H1 (cell line): ENCODE data around the gene PYGL. TPM values are rescaled to one million over a fixed set of nuclear protein-coding genes. Genes with fewer than 3 reads are reported as not detected.

Experiments
- CTCF ChIA-PET: fragments of 300-600 bp; sonication (Branson Sonifier 250); formaldehyde crosslinking; loops from one replicate; lab custom pipeline; 2021; ENCODE audit not compliant: partially characterized antibody; lab: Charles Lee
- POLR2A ChIA-PET: fragments of 300-600 bp; sonication (Branson Sonifier 250); formaldehyde crosslinking; loops from one replicate; lab custom pipeline; 2021; ENCODE audit warnings: inconsistent platforms; ENCODE audit not compliant: partially characterized antibody; lab: Charles Lee
- DNase-seq, 2 experiments: peaks; one replicate each; pipeline versions ENCODE4 v3.0.0 to v3.0.0-alpha.2; 2010 to 2022; ENCODE audit warnings: low spot score in 2 of 2, low read depth in 1 of 2, mixed read lengths in 1 of 2
- FAIRE-seq: peaks from 2 replicates; lab custom pipeline; 2011; peaks lifted over from hg19 to GRCh38; lab: Jason Lieb, UNC
- H2AFZ ChIP-seq: 2 replicates; pipeline ENCODE4 v1.8.1; 2012; ENCODE audit warnings: low read length, inconsistent platforms
- H2AK5ac ChIP-seq: 2 replicates; pipeline ENCODE4 v1.6.1; 2013; ENCODE audit warnings: low read depth, low read length
- H2BK120ac ChIP-seq: replicated peaks from 2 replicates; pipeline ENCODE3; 2013; ENCODE audit warnings: low read depth, low read length, inconsistent platforms
- H2BK12ac ChIP-seq: 2 replicates; pipeline ENCODE4 v1.6.1; 2013; ENCODE audit warnings: low read depth, low read length
- H2BK15ac ChIP-seq: 2 replicates; pipeline ENCODE4 v1.6.1; 2013; ENCODE audit warnings: low read length
- H2BK20ac ChIP-seq: 2 replicates; pipeline ENCODE4 v1.6.1; 2013; ENCODE audit warnings: low read length
- H2BK5ac ChIP-seq: 2 replicates; pipeline ENCODE4 v1.6.1; 2013; ENCODE audit warnings: low read depth, low read length
- H3K14ac ChIP-seq: 2 replicates; pipeline ENCODE4 v1.6.1; 2013; ENCODE audit warnings: inconsistent platforms; ENCODE audit not compliant: insufficient read length
- H3K18ac ChIP-seq: 2 replicates; pipeline ENCODE4 v1.6.1; 2013; ENCODE audit warnings: low read length; ENCODE audit errors: extremely low read depth
- H3K23ac ChIP-seq: 2 replicates; pipeline ENCODE4 v1.6.1; 2013; ENCODE audit warnings: inconsistent platforms; ENCODE audit not compliant: insufficient read length
- H3K23me2 ChIP-seq: 2 replicates; pipeline ENCODE4 v1.6.1; 2013; ENCODE audit warnings: low read depth, low read length
- H3K27ac ChIP-seq: 2 replicates; pipeline ENCODE4 v1.6.1; 2011; ENCODE audit warnings: low read depth, low read length, inconsistent platforms
- H3K27me3 ChIP-seq, 4 experiments: replicated peaks in 1 of 4; 1 replicate in 1 of 4; 2 replicates in 3 of 4; pipeline versions ENCODE4 v1.6.1 to v1.8.1; 2011 to 2013; ENCODE audit warnings: low read length in 3 of 4, mild to moderate bottlenecking in 3 of 4, inconsistent platforms in 2 of 4, mixed read lengths in 2 of 4, moderate library complexity in 1 of 4; ENCODE audit not compliant: control insufficient read depth in 3 of 4, insufficient read depth in 3 of 4; ENCODE audit errors: extremely low read depth in 1 of 4
- H3K36me3 ChIP-seq, 4 experiments: 2 replicates each; pipeline versions ENCODE4 v1.6.1 to v1.8.1; 2011 to 2013; ENCODE audit warnings: mild to moderate bottlenecking in 4 of 4, low read length in 3 of 4, moderate library complexity in 2 of 4, control low read depth in 1 of 4, inconsistent platforms in 1 of 4; ENCODE audit not compliant: insufficient read depth in 4 of 4, control insufficient read depth in 2 of 4
- H3K4ac ChIP-seq: replicated peaks from 2 replicates; pipeline ENCODE3; 2013; ENCODE audit warnings: low read length, low read depth, mixed read lengths, inconsistent platforms; ENCODE audit not compliant: insufficient read length
- H3K4me1 ChIP-seq, 4 experiments: replicated peaks in 1 of 4; 1 replicate in 1 of 4; 2 replicates in 3 of 4; pipeline versions ENCODE4 v1.6.1 to v1.8.1; 2011 to 2013; ENCODE audit warnings: low read length in 3 of 4, inconsistent platforms in 2 of 4, mixed read lengths in 1 of 4; ENCODE audit not compliant: insufficient read depth in 4 of 4, control insufficient read depth in 3 of 4
- H3K4me2 ChIP-seq, 2 experiments: 2 replicates each; pipeline versions ENCODE4 v1.6.1 to v1.8.1; 2011 to 2013; ENCODE audit warnings: low read depth in 2 of 2, low read length in 2 of 2, control low read depth in 1 of 2, inconsistent platforms in 1 of 2, mild to moderate bottlenecking in 1 of 2; ENCODE audit not compliant: insufficient read depth in 1 of 2
- H3K4me3 ChIP-seq, 4 experiments: fragments of 200-600, 300-600 bp in 1 of 4; sonication (generic), shearing (Covaris generic), sonication (Bioruptor Twin) in 1 of 4; 2 replicates each; pipeline versions ENCODE4 v1.5.1 to v1.8.1; 2011 to 2016; ENCODE audit warnings: low read length in 4 of 4, low read depth in 3 of 4, control low read depth in 2 of 4, inconsistent platforms in 2 of 4, mild to moderate bottlenecking in 2 of 4, mixed read lengths in 1 of 4, moderate library complexity in 1 of 4; ENCODE audit not compliant: insufficient read depth in 2 of 4; ENCODE audit errors: extremely low read depth in 1 of 4
- H3K56ac ChIP-seq: replicated peaks from 2 replicates; pipeline ENCODE3; 2013; ENCODE audit warnings: low read depth, mild to moderate bottlenecking, mixed read lengths, low read length, inconsistent platforms; ENCODE audit not compliant: insufficient read length
- H3K79me1 ChIP-seq: 2 replicates; pipeline ENCODE4 v1.6.1; 2013; ENCODE audit warnings: low read depth, low read length, control low read depth
- H3K79me2 ChIP-seq, 2 experiments: 2 replicates each; pipeline versions ENCODE4 v1.6.1 to v1.8.1; 2012 to 2013; ENCODE audit warnings: low read length in 2 of 2, mild to moderate bottlenecking in 2 of 2, inconsistent platforms in 1 of 2; ENCODE audit not compliant: insufficient read depth in 2 of 2, control insufficient read depth in 1 of 2
- H3K9ac ChIP-seq, 4 experiments: replicated peaks in 1 of 4; 1 replicate in 1 of 4; 2 replicates in 3 of 4; pipeline versions ENCODE4 v1.6.1 to v1.8.1; 2011 to 2013; ENCODE audit warnings: low read depth in 3 of 4, low read length in 3 of 4, control low read depth in 2 of 4, mild to moderate bottlenecking in 2 of 4, moderate library complexity in 2 of 4, inconsistent platforms in 1 of 4; ENCODE audit errors: extremely low read depth in 1 of 4
- H3K9me3 ChIP-seq, 2 experiments: 2 replicates each; pipeline versions ENCODE4 v1.6.1 to v1.8.1; 2012 to 2013; ENCODE audit warnings: mild to moderate bottlenecking in 2 of 2, moderate library complexity in 2 of 2, control low read depth in 1 of 2, inconsistent platforms in 1 of 2, low read depth in 1 of 2, low read length in 1 of 2, mixed read lengths in 1 of 2; ENCODE audit not compliant: insufficient read depth in 2 of 2
- H4K20me1 ChIP-seq, 2 experiments: replicated peaks in 1 of 2; 2 replicates each; pipeline versions ENCODE3 to v1.8.1; 2011 to 2013; ENCODE audit warnings: inconsistent platforms in 2 of 2, low read length in 2 of 2, mild to moderate bottlenecking in 1 of 2; ENCODE audit not compliant: insufficient read depth in 2 of 2, control insufficient read depth in 1 of 2
- H4K5ac ChIP-seq: 2 replicates; pipeline ENCODE4 v1.6.1; 2013; ENCODE audit warnings: low read length, low read depth, mixed read lengths, inconsistent platforms; ENCODE audit not compliant: insufficient read length
- H4K8ac ChIP-seq: 2 replicates; pipeline ENCODE4 v1.8.0; 2013; ENCODE audit warnings: mild to moderate bottlenecking, moderate library complexity, low read length, inconsistent platforms; ENCODE audit not compliant: insufficient read depth; ENCODE audit errors: extremely low read depth
- H4K91ac ChIP-seq: replicated peaks from 2 replicates; pipeline ENCODE3; 2013; ENCODE audit warnings: low read length, mixed read lengths, inconsistent platforms; ENCODE audit not compliant: insufficient read length
- CBX5 ChIP-seq: fragments of 300-800, 300-1000 bp; sonication (generic); IDR thresholded peaks from 2 replicates; pipeline ENCODE4 v1.7.1; 2016; ENCODE audit warnings: antibody characterized with exemption, low read length, low read depth
- CHD1 ChIP-seq: IDR thresholded peaks from 2 replicates; pipeline ENCODE4 v1.6.1; 2012; ENCODE audit warnings: low read depth, low read length, improper control_type of control experiment
- FOSL1 ChIP-seq: IDR thresholded peaks from 2 replicates; pipeline ENCODE4 v1.6.1; 2011; ENCODE audit warnings: mild to moderate bottlenecking, low read depth, low read length, moderate library complexity; ENCODE audit not compliant: insufficient read depth
- PHF8 ChIP-seq: fragments of 200-600 bp; sonication (generic); conservative IDR thresholded peaks from 2 replicates; pipeline ENCODE4 v1.7.1; 2012; ENCODE audit warnings: low read depth, mild to moderate bottlenecking, inconsistent platforms, low read length, moderate library complexity
- POLR2A ChIP-seq, 2 experiments: IDR thresholded peaks; 1 replicate in 1 of 2; 2 replicates in 1 of 2; pipeline ENCODE4 v1.6.1; 2011; ENCODE audit warnings: low read depth in 2 of 2, low read length in 2 of 2, mild to moderate bottlenecking in 2 of 2; ENCODE audit errors: control extremely low read depth in 1 of 2
- RXRA ChIP-seq: IDR thresholded peaks from 2 replicates; pipeline ENCODE4 v1.6.1; 2011; ENCODE audit warnings: low read depth, mild to moderate bottlenecking, low read length, moderate library complexity; ENCODE audit not compliant: insufficient read depth
- WGBS, 2 experiments: shearing (Covaris generic) in 1 of 2; methylation state at CpG; one replicate each; pipeline versions ENCODE4 v1.1.6 to v1.1.7; 2013 to 2015; ENCODE audit warnings: low lambda C conversion rate in 2 of 2, mixed read lengths in 2 of 2, inconsistent platforms in 1 of 2, low coverage in 1 of 2, missing lambda C conversion rate in 1 of 2; ENCODE audit not compliant: insufficient replicate concordance in 2 of 2, insufficient coverage in 1 of 2, insufficient read length in 1 of 2; ENCODE audit errors: extremely low coverage in 1 of 2, missing lambda C conversion rate in 1 of 2; 5-methylcytosine and 5-hydroxymethylcytosine counted together
- polyA plus RNA-seq, 7 experiments: library from polyadenylated mRNA; depleted of rRNA in 3 of 7; stranded (reverse) in 5 of 7; unstranded in 2 of 7; fragments of >200 nt in 5 of 7; fragments of 200-250 nt in 2 of 7; gene quantifications; 1 replicate in 5 of 7; 2 replicates in 1 of 7; 4 replicates in 1 of 7; pipeline versions ENCODE4 v1.2.1 to v1.2.3, GENCODE V29; 2011 to 2013; ENCODE audit warnings: missing spikeins in 2 of 7, mixed read lengths in 2 of 7
- total RNA-seq: library from RNA; stranded (reverse); fragmentation: NEBNext Ultra II Directional; extraction: Animal tissue kit (Norgen Biotek cat#: 25700); gene quantifications from 2 replicates; pipeline ENCODE4 v1.2.1, GENCODE V29; 2021
- TF ChIP-seq, protein P1 (sequence below), 3 experiments: IDR thresholded peaks; 1 replicate in 2 of 3; 2 replicates in 1 of 3; pipeline versions ENCODE4 v1.5.1 to v1.6.1; 2011; ENCODE audit warnings: low read length in 3 of 3, mild to moderate bottlenecking in 3 of 3, inconsistent platforms in 2 of 3, low read depth in 1 of 3, moderate library complexity in 1 of 3; ENCODE audit not compliant: insufficient read depth in 1 of 3; ENCODE audit errors: control extremely low read depth in 1 of 3
- TF ChIP-seq, protein P2 (sequence below): IDR thresholded peaks from 2 replicates; pipeline ENCODE4 v1.6.1; 2011; ENCODE audit warnings: low read depth, mild to moderate bottlenecking, low read length; ENCODE audit not compliant: insufficient read depth

PYGL gene
- total and polyA plus RNA-seq, 2 of the 8 experiments (the other 6 are each of a cell fraction or from before 2014, with no cell fraction given) = 26.1 to 50.5 TPM

DNA sequence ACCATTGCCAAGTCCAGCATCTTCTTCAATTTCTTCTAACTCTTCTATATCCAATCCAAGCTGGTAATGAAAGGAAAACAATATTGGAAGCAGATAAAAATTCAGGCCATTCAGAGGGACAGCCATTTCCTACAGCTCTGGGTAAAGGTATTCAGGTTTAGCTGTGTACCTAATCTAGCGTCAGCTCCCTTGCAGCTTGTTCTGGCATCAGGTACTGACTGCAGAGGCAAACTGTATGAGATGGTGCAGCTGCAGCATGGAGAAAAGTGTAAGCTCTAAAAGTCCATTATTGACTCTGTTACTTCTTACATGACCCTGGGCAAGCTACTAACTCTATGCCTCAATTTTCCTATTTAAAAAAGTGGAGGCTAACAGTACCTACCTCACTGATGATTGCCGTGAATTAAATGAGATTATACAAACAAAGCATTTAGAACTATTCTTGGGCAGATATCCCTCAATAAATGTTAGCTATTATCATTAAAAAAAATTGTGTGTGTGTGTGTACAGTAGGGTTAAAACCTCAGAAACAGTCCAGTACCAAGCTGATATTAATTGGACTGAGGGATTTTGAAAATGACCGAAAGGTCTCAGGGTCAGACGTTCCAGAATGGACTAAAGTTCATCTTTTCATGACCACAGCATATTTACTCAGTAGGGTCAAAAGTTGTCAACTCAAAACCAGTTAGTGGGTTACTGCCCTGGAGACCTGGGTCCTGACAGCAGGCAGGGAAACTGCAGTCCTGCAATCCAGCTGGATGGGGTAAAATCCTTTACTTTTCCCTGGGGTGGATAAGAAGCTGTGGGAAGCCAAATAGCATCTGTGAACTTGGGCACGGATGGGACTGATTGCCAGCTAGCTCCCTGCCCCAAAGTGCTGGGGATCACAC lies 8.9 kb downstream of the PYGL start:
- WGBS, 2 experiments = 73% methylated on average over 5 of the region's 5 CpGs; no CpG with 5 or more reads in 1 of the 2 experiments
- no peak for TF ChIP-seq POLR2A (IDR thresholded peaks at IDR 0.05; ENCODE audit: control extremely low read depth in 1 of 2, low read depth in 2 of 2, low read length in 2 of 2)
- TF ChIP-seq CHD1 = no peak
- TF ChIP-seq, protein P1, sequence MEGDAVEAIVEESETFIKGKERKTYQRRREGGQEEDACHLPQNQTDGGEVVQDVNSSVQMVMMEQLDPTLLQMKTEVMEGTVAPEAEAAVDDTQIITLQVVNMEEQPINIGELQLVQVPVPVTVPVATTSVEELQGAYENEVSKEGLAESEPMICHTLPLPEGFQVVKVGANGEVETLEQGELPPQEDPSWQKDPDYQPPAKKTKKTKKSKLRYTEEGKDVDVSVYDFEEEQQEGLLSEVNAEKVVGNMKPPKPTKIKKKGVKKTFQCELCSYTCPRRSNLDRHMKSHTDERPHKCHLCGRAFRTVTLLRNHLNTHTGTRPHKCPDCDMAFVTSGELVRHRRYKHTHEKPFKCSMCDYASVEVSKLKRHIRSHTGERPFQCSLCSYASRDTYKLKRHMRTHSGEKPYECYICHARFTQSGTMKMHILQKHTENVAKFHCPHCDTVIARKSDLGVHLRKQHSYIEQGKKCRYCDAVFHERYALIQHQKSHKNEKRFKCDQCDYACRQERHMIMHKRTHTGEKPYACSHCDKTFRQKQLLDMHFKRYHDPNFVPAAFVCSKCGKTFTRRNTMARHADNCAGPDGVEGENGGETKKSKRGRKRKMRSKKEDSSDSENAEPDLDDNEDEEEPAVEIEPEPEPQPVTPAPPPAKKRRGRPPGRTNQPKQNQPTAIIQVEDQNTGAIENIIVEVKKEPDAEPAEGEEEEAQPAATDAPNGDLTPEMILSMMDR (IDR thresholded peaks at IDR 0.05; ENCODE audit: control extremely low read depth in 1 of 3, insufficient read depth in 1 of 3, low read depth in 1 of 3, low read length in 3 of 3) = no peak
- no peak for TF ChIP-seq RXRA
- no peak for TF ChIP-seq CBX5
- TF ChIP-seq, protein P2, sequence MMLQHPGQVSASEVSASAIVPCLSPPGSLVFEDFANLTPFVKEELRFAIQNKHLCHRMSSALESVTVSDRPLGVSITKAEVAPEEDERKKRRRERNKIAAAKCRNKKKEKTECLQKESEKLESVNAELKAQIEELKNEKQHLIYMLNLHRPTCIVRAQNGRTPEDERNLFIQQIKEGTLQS = no peak
- no peak for TF ChIP-seq FOSL1
- TF ChIP-seq PHF8 = no peak

More for the DNA sequence above, 8.9 kb downstream of the PYGL start:
- H2BK20ac ChIP-seq = no peak overlapping the region
- DNase-seq (no peak), FAIRE-seq (no peak)
- no peak overlapping the region for H3K4me2 ChIP-seq
- ChIA-PET CTCF (interaction anchor here (0.7 to 2.2 kb wide), 6 partner anchors 9 to 76 kb away, joined by 3 to 5 read pairs (median 4); partner anchors contain the start of gene PYGL), POLR2A (interaction anchor here (1.0 to 1.2 kb wide), 2 partner anchors 30 to 60 kb away, joined by 3 read pairs; no protein-coding TSS in a partner anchor)
- H2AK5ac ChIP-seq = no peak overlapping the region
- peaks cover 0 to 19% (median 10%) of the 10 kb centered on the region in 4 experiments; a peak in 6 of 8 replicates for H3K36me3 ChIP-seq
- no peaks in the 10 kb centered on the region for H3K9me3 ChIP-seq
- H3K4ac ChIP-seq = no peak overlapping the region
- H3K79me2 ChIP-seq = no peaks in the 10 kb centered on the region
- no peak overlapping the region for H3K23ac ChIP-seq
- no peaks in the 10 kb centered on the region for H3K23me2 ChIP-seq
- no peaks in the 10 kb centered on the region for H3K4me1 ChIP-seq
- H2BK12ac ChIP-seq = no peak overlapping the region
- no peaks in the 10 kb centered on the region for H4K20me1 ChIP-seq
- no peak overlapping the region for H4K5ac ChIP-seq
- H2BK120ac ChIP-seq = no peak overlapping the region
- no peak overlapping the region for H4K91ac ChIP-seq
- no peaks in the 10 kb centered on the region for H3K79me1 ChIP-seq
- H2BK15ac ChIP-seq = no peak overlapping the region
- H3K9ac ChIP-seq = no peak overlapping the region
- no peak overlapping the region for H3K27ac ChIP-seq
- no peak overlapping the region for H3K18ac ChIP-seq
- no peak overlapping the region for H2BK5ac ChIP-seq
- no peak overlapping the region for H3K14ac ChIP-seq
- no peaks in the 10 kb centered on the region for H3K27me3 ChIP-seq
- no peak overlapping the region for H3K56ac ChIP-seq
- no peak overlapping the region for H2AFZ ChIP-seq
- H3K4me3 ChIP-seq = no peak overlapping the region
- H4K8ac ChIP-seq = no peak overlapping the region
